Activated naive CD4-positive, alpha-beta T cell treated with anti-CD3 and anti-CD28 coated beads, Interleukin-2, amount 50 U/mL, for 72 hours (primary cell): ENCODE results near the gene DESI2. TPM values are rescaled to one million over a fixed set of nuclear protein-coding genes. Genes with fewer than 3 reads are reported as not detected.

Experiments used
- total RNA-seq, 2 donors: library from RNA; stranded (reverse); gene quantifications; one replicate each; pipeline ENCODE4 v1.2.3, GENCODE V29; 2022

Gene DESI2
- total RNA-seq, 2 donors from 2014 or later: 28.1 to 47.5 TPM

Other genes starting within 250 kb of the DESI2 start
- 10 to 100 TPM; 56.2 to 63.2 TPM for gene ADSS2, start 201.2 kb upstream of the DESI2 start, total RNA-seq
- gene CATSPERE, start 191.9 kb upstream of the DESI2 start, total RNA-seq: under 1 TPM; 0.50 to 0.62 TPM
- gene COX20, start 182.5 kb downstream of the DESI2 start, total RNA-seq: 10 to 100 TPM; 23.5 to 28.1 TPM
- gene HNRNPU, start 211.4 kb downstream of the DESI2 start, total RNA-seq: 100 to 1,000 TPM; 304 to 406 TPM